CD14-positive monocyte (primary cell): ENCODE measurements around the gene CAMTA1. TPM values are rescaled to one million over a fixed set of nuclear protein-coding genes. Genes with fewer than 3 reads are reported as not detected.

Experiments used
- DNase-seq, 3 donors: peaks; one replicate each; pipeline ENCODE4 v3.0.0-alpha.2; 2011 to 2022
- H2AFZ ChIP-seq: 2 replicates; pipeline ENCODE4 v1.6.0; 2012; ENCODE audit warnings: mild to moderate bottlenecking, low read depth, low read length, inconsistent platforms; ENCODE audit not compliant: insufficient read depth, poor library complexity, severe bottlenecking
- H3K27ac ChIP-seq, 2 donors: 1 replicate in 1 of 2; 2 replicates in 1 of 2; pipeline ENCODE4 v1.5.1; 2012 to 2013; ENCODE audit warnings: low read length in 2 of 2, control low read depth in 1 of 2, inconsistent platforms in 1 of 2, low read depth in 1 of 2, mild to moderate bottlenecking in 1 of 2
- H3K27me3 ChIP-seq, 2 donors: one replicate each; pipeline versions ENCODE4 v1.6.0 to v1.6.1; 2011 to 2013; ENCODE audit warnings: low read length in 2 of 2; ENCODE audit not compliant: control insufficient read depth in 2 of 2, insufficient read depth in 2 of 2
- H3K36me3 ChIP-seq, 2 donors: replicated peaks in 1 of 2; 1 replicate in 1 of 2; 2 replicates in 1 of 2; pipeline versions ENCODE4 v1.5.1 to v1.6.1; 2012 to 2013; ENCODE audit warnings: low read length in 2 of 2, control low read depth in 1 of 2, inconsistent platforms in 1 of 2, mild to moderate bottlenecking in 1 of 2; ENCODE audit not compliant: insufficient read depth in 2 of 2, control insufficient read depth in 1 of 2
- H3K4me1 ChIP-seq, 2 donors: 1 replicate in 1 of 2; 2 replicates in 1 of 2; pipeline versions ENCODE4 v1.5.1 to v1.6.1; 2012 to 2013; ENCODE audit warnings: low read length in 2 of 2, control low read depth in 1 of 2, inconsistent platforms in 1 of 2, mild to moderate bottlenecking in 1 of 2, moderate library complexity in 1 of 2; ENCODE audit not compliant: insufficient read depth in 2 of 2, control insufficient read depth in 1 of 2
- H3K4me2 ChIP-seq: replicated peaks from 2 replicates; pipeline ENCODE3; 2012; ENCODE audit warnings: low read length, moderate library complexity, mild to moderate bottlenecking; ENCODE audit not compliant: poor library complexity, severe bottlenecking; ENCODE audit errors: extremely low read depth
- H3K4me3 ChIP-seq, 3 experiments: fragments of 200-600 bp in 1 of 3; sonication (generic) in 1 of 3; replicated peaks in 1 of 3; 1 replicate in 2 of 3; 2 replicates in 1 of 3; pipeline ENCODE4 v1.5.1; 2011 to 2013; ENCODE audit warnings: low read length in 3 of 3, mild to moderate bottlenecking in 3 of 3, control low read depth in 2 of 3, low read depth in 2 of 3, inconsistent platforms in 1 of 3, moderate library complexity in 1 of 3
- H3K79me2 ChIP-seq: 2 replicates; pipeline ENCODE4 v1.6.0; 2012; ENCODE audit warnings: mild to moderate bottlenecking, control low read depth, inconsistent platforms, low read length, moderate library complexity; ENCODE audit not compliant: insufficient read depth
- H3K9ac ChIP-seq: 2 replicates; pipeline ENCODE4 v1.6.0; 2017; ENCODE audit warnings: low read length, mild to moderate bottlenecking; ENCODE audit not compliant: insufficient read depth, poor library complexity, severe bottlenecking
- H3K9me3 ChIP-seq, 2 donors: replicated peaks in 1 of 2; 1 replicate in 1 of 2; 2 replicates in 1 of 2; pipeline versions ENCODE4 v1.5.1 to v1.6.1; 2012 to 2013; ENCODE audit warnings: low read length in 2 of 2, control low read depth in 1 of 2; ENCODE audit not compliant: control insufficient read depth in 1 of 2, insufficient read depth in 1 of 2
- H4K20me1 ChIP-seq: 2 replicates; pipeline ENCODE4 v1.6.0; 2012; ENCODE audit warnings: mild to moderate bottlenecking, low read length, control low read depth, moderate library complexity; ENCODE audit not compliant: insufficient read depth
- H3K27ac Mint-ChIP-seq, 7 donors: one replicate each; pipeline ENCODE4 v1.8.0; 2020; ENCODE audit warnings: mild to moderate bottlenecking in 7 of 7, mixed read lengths in 7 of 7, moderate library complexity in 6 of 7, inconsistent platforms in 2 of 7
- H3K27me3 Mint-ChIP-seq, 3 donors: one replicate each; pipeline ENCODE4 v1.8.0; 2021 to 2022; ENCODE audit warnings: low read depth in 3 of 3, mild to moderate bottlenecking in 3 of 3, mixed read lengths in 3 of 3, moderate library complexity in 3 of 3, inconsistent platforms in 1 of 3
- H3K36me3 Mint-ChIP-seq, 2 donors: one replicate each; pipeline ENCODE4 v1.8.0; 2020; ENCODE audit warnings: mixed read lengths in 2 of 2, inconsistent platforms in 1 of 2, mild to moderate bottlenecking in 1 of 2
- H3K4me1 Mint-ChIP-seq: one replicate; pipeline ENCODE4 v1.8.0; 2020; ENCODE audit warnings: mild to moderate bottlenecking, mixed read lengths
- H3K4me3 Mint-ChIP-seq, 2 donors: one replicate each; pipeline ENCODE4 v1.8.0; 2020; ENCODE audit warnings: mild to moderate bottlenecking in 2 of 2, mixed read lengths in 2 of 2, moderate library complexity in 1 of 2
- H3K9me3 Mint-ChIP-seq, 7 donors: one replicate each; pipeline ENCODE4 v1.8.0; 2020 to 2022; ENCODE audit warnings: mixed read lengths in 7 of 7, mild to moderate bottlenecking in 6 of 7, moderate library complexity in 6 of 7, inconsistent platforms in 2 of 7
- WGBS: methylation state at CpG from one replicate; pipeline ENCODE4 v1.1.5; 2013; ENCODE audit warnings: missing lambda C conversion rate; ENCODE audit not compliant: insufficient coverage; 5-methylcytosine and 5-hydroxymethylcytosine counted together
- intact Hi-C, 2 donors: fragments of 100-400 bp; cut with micrococcal nuclease; formaldehyde crosslinking; loops; one replicate each; pipeline versions ENCODE4 v1.15.0 to v1.15.1; 2023
- polyA plus RNA-seq, 3 donors: library from polyadenylated mRNA; depleted of rRNA in 1 of 3; unstranded in 2 of 3; stranded (reverse) in 1 of 3; fragments of 300-500 nt in 2 of 3; fragments of >200 nt in 1 of 3; fragmentation: Illumina TruSeq in 2 of 3; gene quantifications; 1 replicate in 2 of 3; 2 replicates in 1 of 3; pipeline ENCODE4 v1.2.3, GENCODE V29; 2012 to 2021
- TF ChIP-seq, protein P1 (sequence below): fragments of 200-600 bp; IDR thresholded peaks from one replicate; pipeline ENCODE4 v1.8.0; 2022; ENCODE audit warnings: antibody characterized with exemption, mild to moderate bottlenecking

Gene CAMTA1
- polyA plus RNA-seq, 3 donors = 52.0 to 89.6 (median 78.3) TPM

DNA sequence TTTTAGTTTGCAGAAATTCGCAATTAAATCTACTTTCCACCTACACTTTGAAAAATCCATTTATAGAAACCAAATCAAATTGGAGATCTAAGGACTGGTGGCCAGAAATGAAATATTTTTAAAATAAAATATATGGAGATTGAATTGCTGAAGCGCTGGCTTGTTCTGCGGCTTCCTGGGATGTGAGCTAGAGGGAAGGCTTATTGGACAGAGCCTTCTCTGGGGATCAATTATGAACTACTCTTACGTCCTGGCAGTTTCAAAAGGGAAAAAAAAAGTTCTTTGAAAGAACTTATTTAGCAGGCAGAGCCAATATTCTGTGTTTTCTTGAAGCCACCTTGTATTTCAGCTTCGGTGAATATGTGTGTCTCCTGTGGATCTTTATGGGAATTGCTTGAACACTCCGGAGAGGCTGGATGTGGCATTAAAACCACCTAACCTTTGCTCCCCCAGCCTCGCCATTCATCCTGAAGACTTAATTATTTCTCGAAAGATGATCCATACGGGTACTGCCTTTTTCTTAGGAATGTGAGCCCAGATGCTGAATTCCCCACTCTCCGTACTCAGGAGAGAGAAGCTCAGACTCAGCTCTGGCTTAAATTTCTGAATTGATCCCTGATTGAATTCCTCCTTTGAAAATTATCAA is 506.9 kb downstream of the CAMTA1 start:
- Histone ChIP-seq H3K27ac (no peak overlapping the region), H3K4me1 (no peaks in the 10 kb centered on the region), H3K79me2 (no peaks in the 10 kb centered on the region), H3K4me3 (no peak overlapping the region), H3K27me3 (no peaks in the 10 kb centered on the region), H3K9me3 (no peaks in the 10 kb centered on the region), H3K9ac (no peak overlapping the region), H4K20me1 (no peaks in the 10 kb centered on the region), H2AFZ (no peak overlapping the region), H3K36me3 (no peaks in the 10 kb centered on the region), H3K4me2 (no peak overlapping the region)
- 93% methylated on average over 7 of the region's 10 CpGs for WGBS
- no peak for DNase-seq
- H3K9me3 Mint-ChIP-seq = peaks cover 0 to 10% (median 2%) of the 10 kb centered on the region in 7 donors
- no peaks in the 10 kb centered on the region for H3K4me1 Mint-ChIP-seq
- no peak overlapping the region for H3K4me3 Mint-ChIP-seq
- peaks cover 1 to 9% (median 5%) of the 10 kb centered on the region in 3 donors for H3K27me3 Mint-ChIP-seq
- no peaks in the 10 kb centered on the region for H3K36me3 Mint-ChIP-seq
- intact Hi-C loops = no loop called here
- H3K27ac Mint-ChIP-seq = no peak overlapping the region
- TF ChIP-seq, protein P1, sequence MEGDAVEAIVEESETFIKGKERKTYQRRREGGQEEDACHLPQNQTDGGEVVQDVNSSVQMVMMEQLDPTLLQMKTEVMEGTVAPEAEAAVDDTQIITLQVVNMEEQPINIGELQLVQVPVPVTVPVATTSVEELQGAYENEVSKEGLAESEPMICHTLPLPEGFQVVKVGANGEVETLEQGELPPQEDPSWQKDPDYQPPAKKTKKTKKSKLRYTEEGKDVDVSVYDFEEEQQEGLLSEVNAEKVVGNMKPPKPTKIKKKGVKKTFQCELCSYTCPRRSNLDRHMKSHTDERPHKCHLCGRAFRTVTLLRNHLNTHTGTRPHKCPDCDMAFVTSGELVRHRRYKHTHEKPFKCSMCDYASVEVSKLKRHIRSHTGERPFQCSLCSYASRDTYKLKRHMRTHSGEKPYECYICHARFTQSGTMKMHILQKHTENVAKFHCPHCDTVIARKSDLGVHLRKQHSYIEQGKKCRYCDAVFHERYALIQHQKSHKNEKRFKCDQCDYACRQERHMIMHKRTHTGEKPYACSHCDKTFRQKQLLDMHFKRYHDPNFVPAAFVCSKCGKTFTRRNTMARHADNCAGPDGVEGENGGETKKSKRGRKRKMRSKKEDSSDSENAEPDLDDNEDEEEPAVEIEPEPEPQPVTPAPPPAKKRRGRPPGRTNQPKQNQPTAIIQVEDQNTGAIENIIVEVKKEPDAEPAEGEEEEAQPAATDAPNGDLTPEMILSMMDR = no peak

DNA sequence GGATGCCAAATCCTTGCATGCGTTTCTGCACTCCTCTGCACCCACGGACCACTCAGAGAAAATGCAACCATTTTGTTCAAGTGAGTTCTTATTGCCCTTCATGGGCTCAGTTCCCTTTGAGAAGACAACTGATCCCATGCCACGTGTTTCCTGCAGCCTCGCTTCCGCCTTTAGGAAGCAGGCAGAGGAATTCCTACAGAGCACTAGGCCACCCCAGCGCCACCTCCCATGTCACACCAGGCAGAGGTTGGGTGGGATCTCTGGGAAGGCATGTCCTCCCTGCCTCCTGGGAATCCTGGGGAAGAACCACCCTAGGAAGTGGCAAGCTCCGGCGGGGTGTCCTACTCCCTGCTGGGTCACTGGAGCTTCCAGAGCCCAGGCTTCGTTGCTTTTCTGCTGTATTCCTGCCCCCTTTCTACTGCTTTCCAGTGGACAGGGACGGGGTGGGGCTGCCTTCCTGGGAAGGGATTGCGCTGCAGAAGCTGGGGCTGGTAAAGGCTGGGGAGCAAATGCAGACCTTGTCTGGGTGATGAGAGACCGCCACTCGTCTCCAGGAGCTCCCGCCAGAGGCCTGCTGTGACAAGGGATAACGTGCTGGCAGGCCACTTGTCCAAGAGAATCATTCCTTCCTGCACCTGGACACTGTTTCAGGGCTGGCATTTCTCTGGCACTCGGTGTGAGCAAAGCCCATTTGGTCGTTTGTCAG is 507.6 kb downstream of the CAMTA1 start:
- Mint-ChIP-seq H3K4me3 (no peak overlapping the region), H3K9me3 (peaks cover 0 to 7% (median 2%) of the 10 kb centered on the region in 7 donors), H3K27ac (no peak overlapping the region), H3K27me3 (peaks cover 1 to 8% (median 8%) of the 10 kb centered on the region in 3 donors), H3K4me1 (no peaks in the 10 kb centered on the region), H3K36me3 (no peaks in the 10 kb centered on the region)
- DNase-seq = no peak
- H3K4me3 ChIP-seq = no peak overlapping the region
- no peak overlapping the region for H3K4me2 ChIP-seq
- WGBS = 84% methylated on average over 14 of the region's 17 CpGs
- H3K27me3 ChIP-seq = no peaks in the 10 kb centered on the region
- H2AFZ ChIP-seq = no peak overlapping the region
- H3K9ac ChIP-seq = no peak overlapping the region
- no peaks in the 10 kb centered on the region for H3K9me3 ChIP-seq
- intact Hi-C loops = no loop called here
- TF ChIP-seq, protein P1 = no peak
- no peak overlapping the region for H3K27ac ChIP-seq
- no peaks in the 10 kb centered on the region for H3K4me1 ChIP-seq
- no peaks in the 10 kb centered on the region for H3K79me2 ChIP-seq
- no peaks in the 10 kb centered on the region for H4K20me1 ChIP-seq
- no peaks in the 10 kb centered on the region for H3K36me3 ChIP-seq
